CD4-positive, alpha-beta T cell (primary cell): ENCODE results near the gene ZNF836. TPM values are rescaled to one million over a fixed set of nuclear protein-coding genes. Genes with fewer than 3 reads are reported as not detected.

Experiments
- ATAC-seq: fragments of 200-7000 bp; cut with Tn5 transposase; one replicate; pipeline ENCODE4 v1.10.0; 2022; ENCODE audit warnings: mild to moderate bottlenecking; ENCODE audit not compliant: poor library complexity
- CTCF ChIA-PET: fragments of 350-600 bp; sonication (Branson Sonifier 250); formaldehyde crosslinking; loops from one replicate; lab custom pipeline; 2021; ENCODE audit warnings: antibody characterized with exemption, inconsistent platforms; lab: Charles Lee
- POLR2A ChIA-PET: fragments of 350-600 bp; sonication (Branson Sonifier 250); formaldehyde crosslinking; loops from one replicate; lab custom pipeline; 2021; ENCODE audit warnings: antibody characterized with exemption, inconsistent platforms; lab: Charles Lee
- DNase-seq, 14 experiments: peaks; one replicate each; pipeline ENCODE4 v3.0.0-alpha.2; 2013 to 2020; ENCODE audit warnings: mixed read lengths in 2 of 14
- H3K27ac ChIP-seq, 2 donors: one replicate each; pipeline versions ENCODE4 v1.5.1 to v1.7.0; 2013; ENCODE audit warnings: low read length in 2 of 2, low read depth in 1 of 2, mild to moderate bottlenecking in 1 of 2
- H3K27me3 ChIP-seq, 2 experiments: 1 replicate in 1 of 2; 2 replicates in 1 of 2; pipeline versions ENCODE4 v1.6.1 to v1.7.0; 2013; ENCODE audit warnings: low read length in 2 of 2, control low read depth in 1 of 2, mild to moderate bottlenecking in 1 of 2, moderate library complexity in 1 of 2; ENCODE audit not compliant: insufficient read depth in 2 of 2, control insufficient read depth in 1 of 2
- H3K36me3 ChIP-seq: one replicate; pipeline ENCODE4 v1.6.1; 2013; ENCODE audit warnings: low read length, control low read depth; ENCODE audit not compliant: insufficient read depth
- H3K4me1 ChIP-seq: one replicate; pipeline ENCODE4 v1.6.1; 2013; ENCODE audit warnings: low read length, control low read depth; ENCODE audit not compliant: insufficient read depth
- H3K4me3 ChIP-seq: one replicate; pipeline ENCODE4 v1.5.1; 2013; ENCODE audit warnings: mild to moderate bottlenecking, low read length, moderate library complexity
- H3K9me3 ChIP-seq, 2 experiments: 1 replicate in 1 of 2; 2 replicates in 1 of 2; pipeline versions ENCODE4 v1.6.1 to v1.7.0; 2013; ENCODE audit warnings: low read length in 2 of 2, mild to moderate bottlenecking in 2 of 2, control low read depth in 1 of 2, moderate library complexity in 1 of 2; ENCODE audit not compliant: control insufficient read depth in 1 of 2, insufficient read depth in 1 of 2
- H3K27ac Mint-ChIP-seq: one replicate; pipeline ENCODE4 v1.8.0; 2020; ENCODE audit warnings: mixed read lengths
- H3K27me3 Mint-ChIP-seq: one replicate; pipeline ENCODE4 v1.8.0; 2021; ENCODE audit warnings: mixed read lengths
- H3K36me3 Mint-ChIP-seq: one replicate; pipeline ENCODE4 v1.8.0; 2021; ENCODE audit warnings: low read depth, mixed read lengths
- H3K4me1 Mint-ChIP-seq: one replicate; pipeline ENCODE4 v1.8.0; 2021; ENCODE audit warnings: low read depth, mixed read lengths
- H3K4me3 Mint-ChIP-seq: one replicate; pipeline ENCODE4 v1.8.0; 2020; ENCODE audit warnings: mild to moderate bottlenecking, mixed read lengths
- H3K9me3 Mint-ChIP-seq: one replicate; pipeline ENCODE4 v1.8.0; 2020; ENCODE audit warnings: mixed read lengths
- CTCF ChIP-seq: fragments of 200-600 bp; IDR thresholded peaks from one replicate; pipeline ENCODE4 v1.8.0; 2022; ENCODE audit warnings: antibody characterized with exemption, mild to moderate bottlenecking
- intact Hi-C, 2 experiments: fragments of 100-400 bp; cut with DNase I in 1 of 2; cut with micrococcal nuclease in 1 of 2; formaldehyde crosslinking; loops; one replicate each; pipeline versions ENCODE4 v1.15.1 to v1.9.0; 2023 to 2025; cut with DNase I, micrococcal nuclease
- total RNA-seq, 174 experiments: library from RNA in 2 of 174; stranded (reverse) in 2 of 174; gene quantifications; one replicate each; pipeline ENCODE4 v1.2.3 and lab custom pipeline; 2021 to 2026

ZNF836 gene
- total RNA-seq, 2 experiments from 2014 or later = 24.1 to 26.2 TPM

- peak overlapping the region; percentile 93 for H3K4me3 Mint-ChIP-seq
- Histone ChIP-seq H3K27me3 (no peaks in the 10 kb centered on the region), H3K9me3 (peaks cover 0 to 8% of the 10 kb centered on the region in 2 experiments), H3K4me3 (no peak overlapping the region), H3K4me1 (peaks cover 26% of the 10 kb centered on the region), H3K27ac (peak overlapping the region; percentile 82 to 83), H3K36me3 (peaks cover 17% of the 10 kb centered on the region)
- H3K4me1 Mint-ChIP-seq = peaks cover 36% of the 10 kb centered on the region
- ChIA-PET CTCF (interaction anchor here (1.0 to 1.3 kb wide), 2 partner anchors 17 to 33 kb away, joined by 8 to 9 read pairs; partner anchors contain the start of genes PPP2R1A and ZNF616), POLR2A (interaction anchor here (1.0 to 3.1 kb wide), 6 partner anchors 17 to 144 kb away, joined by 3 to 52 read pairs (median 4); partner anchors contain the start of genes PPP2R1A, ZNF614 and ZNF616)
- H3K27me3 Mint-ChIP-seq = no peaks in the 10 kb centered on the region
- TF ChIP-seq CTCF = no peak
- ATAC-seq = no peak
- DNase-seq = no peak
- H3K36me3 Mint-ChIP-seq = peaks cover 46% of the 10 kb centered on the region
- H3K27ac Mint-ChIP-seq = peak overlapping the region; percentile 95
- intact Hi-C loops = no loop called here
- H3K9me3 Mint-ChIP-seq = no peaks in the 10 kb centered on the region
Observed at GRCh38 chr19:52172347-52172746, 926 bp upstream of the ZNF836 start.

- intact Hi-C loops = loop anchor here (1.0 to 2.0 kb wide), 3 partner anchors 18 to 128 kb away; no protein-coding TSS in a partner anchor
- Mint-ChIP-seq H3K4me1 (peaks cover 36% of the 10 kb centered on the region), H3K27ac (peak overlapping the region; percentile 95), H3K4me3 (peak overlapping the region; percentile 93), H3K27me3 (no peaks in the 10 kb centered on the region), H3K9me3 (no peaks in the 10 kb centered on the region), H3K36me3 (peaks cover 59% of the 10 kb centered on the region)
- peak overlapping the region; percentile 79 for H3K4me3 ChIP-seq
- peaks cover 0 to 12% of the 10 kb centered on the region in 2 experiments for H3K9me3 ChIP-seq
- peaks cover 26% of the 10 kb centered on the region for H3K4me1 ChIP-seq
- ATAC-seq = peak; percentile 17
- peaks cover 22% of the 10 kb centered on the region for H3K36me3 ChIP-seq
- peak overlapping the region; percentile 82 to 83 for H3K27ac ChIP-seq
- no peaks in the 10 kb centered on the region for H3K27me3 ChIP-seq
- ChIA-PET CTCF (interaction anchor here (1.9 kb wide), 1 partner anchor 18 kb away, joined by 10 read pairs; the partner anchor contains the start of gene PPP2R1A), POLR2A (interaction anchor here (1.3 to 3.1 kb wide), 3 partner anchors 19 to 142 kb away, joined by 4 to 52 read pairs (median 21); partner anchors contain the start of genes PPP2R1A, ZNF614 and ZNF616)
- no peak for DNase-seq
- no peak for TF ChIP-seq CTCF
Observed at GRCh38 chr19:52170863-52171320, 529 bp downstream of the ZNF836 start.

GRCh38 chr19:52170304-52170703 lies 1.1 kb downstream of the ZNF836 start:
- POLR2A ChIA-PET = interaction anchor here (0.6 to 3.1 kb wide), 3 partner anchors 10 to 31 kb away, joined by 3 to 52 read pairs (median 21); partner anchors contain the start of genes PPP2R1A and ZNF616
- peak overlapping the region; percentile 82 to 83 for H3K27ac ChIP-seq
- intact Hi-C loops = loop anchor here in 1 of 2 experiments (2.0 kb wide), 1 partner anchor 128 kb away; no protein-coding TSS in a partner anchor

More at GRCh38 chr19:52170304-52170703, 1.1 kb downstream of the ZNF836 start:
- no peaks in the 10 kb centered on the region for H3K27me3 Mint-ChIP-seq
- no peak for TF ChIP-seq CTCF
- H3K4me3 Mint-ChIP-seq = peak overlapping the region; percentile 93
- ATAC-seq = no peak
- H3K27me3 ChIP-seq = no peaks in the 10 kb centered on the region
- H3K4me1 ChIP-seq = peaks cover 26% of the 10 kb centered on the region
- no peaks in the 10 kb centered on the region for H3K9me3 Mint-ChIP-seq
- peaks cover 0 to 12% of the 10 kb centered on the region in 2 experiments for H3K9me3 ChIP-seq
- H3K27ac Mint-ChIP-seq = peak overlapping the region; percentile 95
- peaks cover 26% of the 10 kb centered on the region for H3K36me3 ChIP-seq
- H3K4me1 Mint-ChIP-seq = peaks cover 36% of the 10 kb centered on the region
- peak overlapping the region; percentile 79 for H3K4me3 ChIP-seq
- CTCF ChIA-PET = interaction anchor here (1.9 kb wide), 1 partner anchor 19 kb away, joined by 10 read pairs; the partner anchor contains the start of gene PPP2R1A
- peak in 2 of 14 experiments; percentile 23 to 26 for DNase-seq
- peaks cover 64% of the 10 kb centered on the region for H3K36me3 Mint-ChIP-seq
